NT2/D1 (cell line): ENCODE results near the gene FGD5.

Experiments used
- SUZ12 ChIP-seq: IDR thresholded peaks from 2 replicates; pipeline ENCODE4 v1.6.1; 2011; ENCODE audit not compliant: insufficient read length, insufficient read depth; ENCODE audit errors: extremely low read depth
- YY1 ChIP-seq: IDR thresholded peaks from 2 replicates; pipeline ENCODE4 v1.6.1; 2011; ENCODE audit not compliant: insufficient read length, insufficient read depth
- ZNF274 ChIP-seq: IDR thresholded peaks from 2 replicates; pipeline ENCODE4 v1.6.1; 2011; ENCODE audit warnings: mild to moderate bottlenecking, low read depth, low read length

GRCh38 chr3:14769544-14770325 lies 49.0 kb upstream of the FGD5 start:
- TF ChIP-seq ZNF274 = no peak
- no peak for TF ChIP-seq YY1
- no peak for TF ChIP-seq SUZ12
